ENCODE data around the gene MTHFD2L. TPM values are rescaled to one million over a fixed set of nuclear protein-coding genes. Genes with fewer than 3 reads are reported as not detected.

The MTHFD2L gene
- total and polyA plus RNA-seq, 10 of the 15 experiments (the other 5 are each of a cell fraction or from before 2014, with no cell fraction given), result 4.8 to 25.4 (median 14.4) TPM

DNA sequence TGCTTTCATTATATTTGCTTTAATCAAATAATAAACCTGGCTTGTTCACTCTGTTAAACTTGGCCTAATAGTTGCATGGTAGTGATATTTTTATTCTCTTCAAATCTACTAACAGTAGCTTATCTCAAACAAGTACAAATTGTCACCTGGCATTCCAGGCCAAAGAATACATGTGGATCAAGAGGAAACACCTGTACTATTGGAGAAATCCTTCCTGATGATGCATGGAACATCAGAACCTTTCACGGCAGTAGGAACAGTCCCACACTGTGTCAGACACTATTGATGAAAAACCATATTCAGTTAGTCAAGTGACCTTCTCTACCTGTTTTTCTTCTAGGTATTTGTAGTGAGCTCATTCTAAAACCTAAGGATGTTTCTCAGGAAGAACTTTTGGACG is 17.0 kb downstream of the MTHFD2L start (continued):
- TF ChIP-seq HDAC6 (IDR thresholded peaks at IDR 0.05; ENCODE audit: unreplicated experiment), result no peak
- no peak for TF ChIP-seq IKZF1 (conservative IDR thresholded peaks at IDR 0.05)
- TF ChIP-seq TBL1XR1 (IDR thresholded peaks at IDR 0.05; ENCODE audit: low read depth, low read length), result no peak
- TF ChIP-seq, protein P1, sequence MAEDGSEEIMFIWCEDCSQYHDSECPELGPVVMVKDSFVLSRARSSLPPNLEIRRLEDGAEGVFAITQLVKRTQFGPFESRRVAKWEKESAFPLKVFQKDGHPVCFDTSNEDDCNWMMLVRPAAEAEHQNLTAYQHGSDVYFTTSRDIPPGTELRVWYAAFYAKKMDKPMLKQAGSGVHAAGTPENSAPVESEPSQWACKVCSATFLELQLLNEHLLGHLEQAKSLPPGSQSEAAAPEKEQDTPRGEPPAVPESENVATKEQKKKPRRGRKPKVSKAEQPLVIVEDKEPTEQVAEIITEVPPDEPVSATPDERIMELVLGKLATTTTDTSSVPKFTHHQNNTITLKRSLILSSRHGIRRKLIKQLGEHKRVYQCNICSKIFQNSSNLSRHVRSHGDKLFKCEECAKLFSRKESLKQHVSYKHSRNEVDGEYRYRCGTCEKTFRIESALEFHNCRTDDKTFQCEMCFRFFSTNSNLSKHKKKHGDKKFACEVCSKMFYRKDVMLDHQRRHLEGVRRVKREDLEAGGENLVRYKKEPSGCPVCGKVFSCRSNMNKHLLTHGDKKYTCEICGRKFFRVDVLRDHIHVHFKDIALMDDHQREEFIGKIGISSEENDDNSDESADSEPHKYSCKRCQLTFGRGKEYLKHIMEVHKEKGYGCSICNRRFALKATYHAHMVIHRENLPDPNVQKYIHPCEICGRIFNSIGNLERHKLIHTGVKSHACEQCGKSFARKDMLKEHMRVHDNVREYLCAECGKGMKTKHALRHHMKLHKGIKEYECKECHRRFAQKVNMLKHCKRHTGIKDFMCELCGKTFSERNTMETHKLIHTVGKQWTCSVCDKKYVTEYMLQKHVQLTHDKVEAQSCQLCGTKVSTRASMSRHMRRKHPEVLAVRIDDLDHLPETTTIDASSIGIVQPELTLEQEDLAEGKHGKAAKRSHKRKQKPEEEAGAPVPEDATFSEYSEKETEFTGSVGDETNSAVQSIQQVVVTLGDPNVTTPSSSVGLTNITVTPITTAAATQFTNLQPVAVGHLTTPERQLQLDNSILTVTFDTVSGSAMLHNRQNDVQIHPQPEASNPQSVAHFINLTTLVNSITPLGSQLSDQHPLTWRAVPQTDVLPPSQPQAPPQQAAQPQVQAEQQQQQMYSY (CRISPR knock-in tag; IDR thresholded peaks at IDR 0.05), result no peak
- no peak for TF ChIP-seq BMI1 (IDR thresholded peaks at IDR 0.05; ENCODE audit: borderline replicate concordance)
- no peak for TF ChIP-seq ZZZ3 (IDR thresholded peaks at IDR 0.05; ENCODE audit: control insufficient read depth, insufficient read length, low read depth)

DNA sequence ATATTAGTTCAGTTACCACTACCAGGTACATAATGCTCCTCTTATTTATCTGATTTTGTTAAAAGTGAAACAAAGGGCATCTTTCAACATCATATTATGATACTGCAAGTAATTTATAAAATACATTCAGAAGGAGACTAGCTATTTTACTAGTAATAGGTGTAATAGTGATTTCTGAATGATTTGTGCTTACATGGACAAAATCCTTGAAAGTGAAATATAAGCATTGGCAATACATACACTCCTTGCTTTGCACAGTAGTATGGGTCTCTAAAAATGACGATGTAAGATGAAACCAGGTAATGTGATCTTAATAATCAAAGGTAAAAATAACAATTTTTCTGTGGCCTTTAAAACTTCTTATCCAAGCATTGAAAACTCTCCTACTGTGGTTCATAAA is 17.5 kb downstream of the MTHFD2L start:
- intact Hi-C loops (cut with micrococcal nuclease; ENCODE audit: unreplicated experiment), result no loop called here
- in situ Hi-C loops (cut with MboI), result no loop called here
- FAIRE-seq (no peak), ATAC-seq (no peak), DNase-seq (ENCODE audit: low read depth, low spot score) (no peak)
- no peak overlapping the region for H3K27ac ChIP-seq (ENCODE audit: control insufficient read depth, insufficient read depth)
- H4K20me1 ChIP-seq (ENCODE audit: control insufficient read depth, insufficient read depth), result no peaks in the 10 kb centered on the region
- POLR2A ChIA-PET, result no interaction called here
- H3K36me3 ChIP-seq (ENCODE audit: control insufficient read depth in 2 of 2, insufficient read depth in 2 of 2, low read length in 1 of 2), result no peaks in the 10 kb centered on the region
- no peaks in the 10 kb centered on the region for H3K4me1 ChIP-seq (ENCODE audit: control insufficient read depth, insufficient read depth, low read length)
- no TSS peak for BruUV-seq (replicated peaks)
- RAD21 ChIA-PET (ENCODE audit: unreplicated experiment), result no interaction called here
- H3K79me2 ChIP-seq (ENCODE audit: control insufficient read depth, insufficient read depth, low read length), result no peaks in the 10 kb centered on the region
- CTCF ChIA-PET, result interaction anchor here (1.0 to 2.7 kb wide), 6 partner anchors 8 to 54 kb away, joined by 3 to 11 read pairs (median 4); no protein-coding TSS in a partner anchor
- 100% methylated on average over 1 of the region's 1 CpG for whole genome bisulfite sequencing (ENCODE audit: insufficient coverage, insufficient replicate concordance, low lambda C conversion rate, missing lambda C conversion rate)
- H3K9me3 ChIP-seq (replicated peaks; ENCODE audit: control insufficient read depth, insufficient read depth, low read length), result no peaks in the 10 kb centered on the region
- no peak overlapping the region for H3K9ac ChIP-seq (ENCODE audit: control insufficient read depth, insufficient read depth, low read length)
- H3K27me3 ChIP-seq (replicated peaks in 1 of 2; ENCODE audit: control insufficient read depth in 2 of 2, insufficient read depth in 2 of 2, low read length in 1 of 2), result no peaks in the 10 kb centered on the region
- no peak overlapping the region for H3K4me2 ChIP-seq (ENCODE audit: control insufficient read depth, insufficient read depth)
- SMC1A ChIA-PET (ENCODE audit: uncharacterized antibody, unreplicated experiment), result interaction anchor here (0.6 to 1.6 kb wide), 9 partner anchors 9 to 268 kb away, joined by 3 to 5 read pairs (median 3); no protein-coding TSS in a partner anchor
- no peak overlapping the region for H2AFZ ChIP-seq (ENCODE audit: control insufficient read depth, low read depth, low read length)
- H3K4me3 ChIP-seq, result no peak overlapping the region
- TF ChIP-seq POLR2AphosphoS2 (IDR thresholded peaks at IDR 0.05; ENCODE audit: low read depth, low read length) (no peak), CHD2 (IDR thresholded peaks at IDR 0.05; ENCODE audit: borderline replicate concordance, low read depth, low read length) (no peak), PML (IDR thresholded peaks at IDR 0.05; ENCODE audit: low read length) (no peak), LARP7 (IDR thresholded peaks at IDR 0.05) (no peak), ZNF217 (IDR thresholded peaks at IDR 0.05) (no peak), RBBP5 (conservative IDR thresholded peaks at IDR 0.05) (no peak)
- TF ChIP-seq, protein P2, sequence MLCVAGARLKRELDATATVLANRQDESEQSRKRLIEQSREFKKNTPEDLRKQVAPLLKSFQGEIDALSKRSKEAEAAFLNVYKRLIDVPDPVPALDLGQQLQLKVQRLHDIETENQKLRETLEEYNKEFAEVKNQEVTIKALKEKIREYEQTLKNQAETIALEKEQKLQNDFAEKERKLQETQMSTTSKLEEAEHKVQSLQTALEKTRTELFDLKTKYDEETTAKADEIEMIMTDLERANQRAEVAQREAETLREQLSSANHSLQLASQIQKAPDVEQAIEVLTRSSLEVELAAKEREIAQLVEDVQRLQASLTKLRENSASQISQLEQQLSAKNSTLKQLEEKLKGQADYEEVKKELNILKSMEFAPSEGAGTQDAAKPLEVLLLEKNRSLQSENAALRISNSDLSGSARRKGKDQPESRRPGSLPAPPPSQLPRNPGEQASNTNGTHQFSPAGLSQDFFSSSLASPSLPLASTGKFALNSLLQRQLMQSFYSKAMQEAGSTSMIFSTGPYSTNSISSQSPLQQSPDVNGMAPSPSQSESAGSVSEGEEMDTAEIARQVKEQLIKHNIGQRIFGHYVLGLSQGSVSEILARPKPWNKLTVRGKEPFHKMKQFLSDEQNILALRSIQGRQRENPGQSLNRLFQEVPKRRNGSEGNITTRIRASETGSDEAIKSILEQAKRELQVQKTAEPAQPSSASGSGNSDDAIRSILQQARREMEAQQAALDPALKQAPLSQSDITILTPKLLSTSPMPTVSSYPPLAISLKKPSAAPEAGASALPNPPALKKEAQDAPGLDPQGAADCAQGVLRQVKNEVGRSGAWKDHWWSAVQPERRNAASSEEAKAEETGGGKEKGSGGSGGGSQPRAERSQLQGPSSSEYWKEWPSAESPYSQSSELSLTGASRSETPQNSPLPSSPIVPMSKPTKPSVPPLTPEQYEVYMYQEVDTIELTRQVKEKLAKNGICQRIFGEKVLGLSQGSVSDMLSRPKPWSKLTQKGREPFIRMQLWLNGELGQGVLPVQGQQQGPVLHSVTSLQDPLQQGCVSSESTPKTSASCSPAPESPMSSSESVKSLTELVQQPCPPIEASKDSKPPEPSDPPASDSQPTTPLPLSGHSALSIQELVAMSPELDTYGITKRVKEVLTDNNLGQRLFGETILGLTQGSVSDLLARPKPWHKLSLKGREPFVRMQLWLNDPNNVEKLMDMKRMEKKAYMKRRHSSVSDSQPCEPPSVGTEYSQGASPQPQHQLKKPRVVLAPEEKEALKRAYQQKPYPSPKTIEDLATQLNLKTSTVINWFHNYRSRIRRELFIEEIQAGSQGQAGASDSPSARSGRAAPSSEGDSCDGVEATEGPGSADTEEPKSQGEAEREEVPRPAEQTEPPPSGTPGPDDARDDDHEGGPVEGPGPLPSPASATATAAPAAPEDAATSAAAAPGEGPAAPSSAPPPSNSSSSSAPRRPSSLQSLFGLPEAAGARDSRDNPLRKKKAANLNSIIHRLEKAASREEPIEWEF (IDR thresholded peaks at IDR 0.05; ENCODE audit: insufficient replicate concordance, low read depth, low read length), result no peak
- TF ChIP-seq, protein P3, sequence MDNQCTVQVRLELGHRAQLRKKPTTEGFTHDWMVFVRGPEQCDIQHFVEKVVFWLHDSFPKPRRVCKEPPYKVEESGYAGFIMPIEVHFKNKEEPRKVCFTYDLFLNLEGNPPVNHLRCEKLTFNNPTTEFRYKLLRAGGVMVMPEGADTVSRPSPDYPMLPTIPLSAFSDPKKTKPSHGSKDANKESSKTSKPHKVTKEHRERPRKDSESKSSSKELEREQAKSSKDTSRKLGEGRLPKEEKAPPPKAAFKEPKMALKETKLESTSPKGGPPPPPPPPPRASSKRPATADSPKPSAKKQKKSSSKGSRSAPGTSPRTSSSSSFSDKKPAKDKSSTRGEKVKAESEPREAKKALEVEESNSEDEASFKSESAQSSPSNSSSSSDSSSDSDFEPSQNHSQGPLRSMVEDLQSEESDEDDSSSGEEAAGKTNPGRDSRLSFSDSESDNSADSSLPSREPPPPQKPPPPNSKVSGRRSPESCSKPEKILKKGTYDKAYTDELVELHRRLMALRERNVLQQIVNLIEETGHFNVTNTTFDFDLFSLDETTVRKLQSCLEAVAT (IDR thresholded peaks at IDR 0.05), result no peak
